OCI-LY7 (cell line): Measurements from ENCODE around the gene TRIP12. TPM values are rescaled to one million over a fixed set of nuclear protein-coding genes. Genes with fewer than 3 reads are reported as not detected.

Source experiments
- BruUV-seq: library from RNA; stranded (reverse); fragments of 400-500 nt; replicated peaks from 2 replicates; lab custom pipeline; 2021; lab: Mats Ljungman, UMichigan
- CTCF ChIA-PET: fragments of 300-600 bp; sonication (Branson Sonifier 250); formaldehyde crosslinking; loops from one replicate; lab custom pipeline; 2022; ENCODE audit warnings: antibody characterized with exemption; ENCODE audit not compliant: unreplicated experiment; lab: Charles Lee
- POLR2A ChIA-PET: fragments of 300-600 bp; sonication (Branson Sonifier 250); formaldehyde crosslinking; loops from one replicate; lab custom pipeline; 2022; ENCODE audit warnings: antibody characterized with exemption; lab: Charles Lee
- DNase-seq: peaks from one replicate; pipeline ENCODE4 v3.0.0-alpha.2; 2015; ENCODE audit warnings: low spot score
- H2AFZ ChIP-seq: fragments of 200-600 bp; sonication (generic), shearing (Covaris generic); 2 replicates; pipeline ENCODE4 v1.6.1; 2014; ENCODE audit warnings: mild to moderate bottlenecking, antibody characterized with exemption, low read length, moderate library complexity
- H3K27ac ChIP-seq: fragments of 200-600 bp; sonication (generic); 2 replicates; pipeline ENCODE4 v1.5.1; 2014; ENCODE audit warnings: mixed run types, low read depth, mild to moderate bottlenecking, moderate library complexity, low read length, inconsistent platforms; ENCODE audit not compliant: poor library complexity, severe bottlenecking
- H3K36me3 ChIP-seq: fragments of 200-600 bp; sonication (generic); 2 replicates; pipeline ENCODE4 v1.6.1; 2014; ENCODE audit warnings: mild to moderate bottlenecking, antibody characterized with exemption, low read length, moderate library complexity, mixed read lengths; ENCODE audit not compliant: insufficient read depth
- H3K4me1 ChIP-seq: fragments of 200-600 bp; sonication (generic); 2 replicates; pipeline ENCODE4 v1.5.1; 2014; ENCODE audit warnings: mild to moderate bottlenecking, low read length; ENCODE audit not compliant: insufficient read depth, poor library complexity, severe bottlenecking
- H3K4me2 ChIP-seq: fragments of 200-600 bp; sonication (generic); 2 replicates; pipeline ENCODE4 v1.6.1; 2014; ENCODE audit warnings: mild to moderate bottlenecking, low read length
- H3K4me3 ChIP-seq: fragments of 200-600 bp; sonication (generic); 2 replicates; pipeline ENCODE4 v1.5.1; 2014; ENCODE audit warnings: mild to moderate bottlenecking, low read depth, low read length; ENCODE audit not compliant: poor library complexity, severe bottlenecking
- H3K79me2 ChIP-seq: fragments of 200-600 bp; sonication (generic); 2 replicates; pipeline ENCODE4 v1.6.1; 2016; ENCODE audit warnings: low read depth, mild to moderate bottlenecking, low read length, moderate library complexity, mixed read lengths; ENCODE audit not compliant: insufficient read depth
- H3K9me2 ChIP-seq: fragments of 200-600 bp; sonication (generic); 2 replicates; pipeline ENCODE4 v1.6.1; 2016; ENCODE audit warnings: mild to moderate bottlenecking, low read length, mixed read lengths; ENCODE audit not compliant: insufficient read depth
- H3K9me3 ChIP-seq: fragments of 200-600 bp; sonication (generic); 2 replicates; pipeline ENCODE4 v1.6.1; 2014; ENCODE audit warnings: mild to moderate bottlenecking, mixed run types, low read length, mixed read lengths
- H4K20me1 ChIP-seq: fragments of 200-600 bp; sonication (generic); 2 replicates; pipeline ENCODE4 v1.6.1; 2014; ENCODE audit warnings: mild to moderate bottlenecking, antibody characterized with exemption, low read length, moderate library complexity, mixed read lengths; ENCODE audit not compliant: insufficient read depth
- EZH2phosphoT487 ChIP-seq: fragments of 200-600 bp; sonication (generic); IDR thresholded peaks from 2 replicates; pipeline ENCODE4 v1.6.1; 2018; ENCODE audit warnings: low read depth, borderline replicate concordance, mild to moderate bottlenecking, mixed run types, antibody characterized with exemption, low read length, moderate library complexity, mixed read lengths
- intact Hi-C: fragments of 100-400 bp; cut with micrococcal nuclease; formaldehyde crosslinking; loops from one replicate; pipeline ENCODE4 v1.10.0; 2022; ENCODE audit not compliant: unreplicated experiment
- total RNA-seq, 2 experiments: library from RNA; depleted of rRNA in 1 of 2; stranded (reverse); fragments of >200 nt in 1 of 2; shearing (Covaris generic) in 1 of 2; gene quantifications; 2 replicates each; pipeline ENCODE4 v1.2.3, GENCODE V29; 2014 to 2022
- TF ChIP-seq, protein P1 (sequence below): fragments of 200-600 bp; sonication (generic); conservative IDR thresholded peaks from 2 replicates; pipeline ENCODE4 v1.5.1; 2014; ENCODE audit warnings: mild to moderate bottlenecking, antibody characterized with exemption, low read length, moderate library complexity, mixed read lengths

TRIP12 gene
- total RNA-seq, 2 experiments from 2014 or later: 80.0 to 185 TPM

DNA sequence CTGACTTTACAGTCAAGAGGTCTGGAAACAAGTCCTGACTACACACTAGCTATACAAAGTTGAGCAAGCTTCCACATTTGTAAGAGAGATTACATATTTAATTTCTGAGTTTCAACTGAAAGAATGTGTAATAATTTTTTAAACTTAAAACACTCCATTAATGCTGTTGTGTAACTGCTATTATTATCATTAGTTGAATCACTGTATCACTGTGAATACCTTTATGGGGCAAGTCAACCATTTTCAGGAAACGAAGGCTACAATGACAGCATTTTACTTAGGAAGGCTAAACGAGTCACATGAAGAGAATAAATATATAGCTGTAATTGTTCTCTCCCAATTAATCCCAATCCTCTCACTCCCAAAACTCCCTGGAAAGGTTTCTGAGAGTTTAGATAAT is 46.3 kb downstream of the TRIP12 start:
- Histone ChIP-seq H3K4me3 (no peak overlapping the region), H3K4me1 (peaks cover 13% of the 10 kb centered on the region), H3K36me3 (peaks cover 63% of the 10 kb centered on the region), H4K20me1 (0 out of 2 replicates have a peak, but pooled peaks cover 5% of the 10 kb centered on the region), H3K9me3 (no peaks in the 10 kb centered on the region), H3K4me2 (no peak overlapping the region), H3K9me2 (no peaks in the 10 kb centered on the region), H3K27ac (no peak overlapping the region), H3K79me2 (0 out of 2 replicates have a peak, but pooled peaks cover 7% of the 10 kb centered on the region), H2AFZ (no peak overlapping the region)
- DNase-seq: no peak
- ChIA-PET CTCF (no interaction called here), POLR2A (interaction anchor here (0.6 to 2.9 kb wide), 2 partner anchors 10 to 14 kb away, joined by 3 to 11 read pairs; no protein-coding TSS in a partner anchor)
- BruUV-seq: no TSS peak
- intact Hi-C loops: no loop called here
- TF ChIP-seq EZH2phosphoT487: no peak
- TF ChIP-seq, protein P1, sequence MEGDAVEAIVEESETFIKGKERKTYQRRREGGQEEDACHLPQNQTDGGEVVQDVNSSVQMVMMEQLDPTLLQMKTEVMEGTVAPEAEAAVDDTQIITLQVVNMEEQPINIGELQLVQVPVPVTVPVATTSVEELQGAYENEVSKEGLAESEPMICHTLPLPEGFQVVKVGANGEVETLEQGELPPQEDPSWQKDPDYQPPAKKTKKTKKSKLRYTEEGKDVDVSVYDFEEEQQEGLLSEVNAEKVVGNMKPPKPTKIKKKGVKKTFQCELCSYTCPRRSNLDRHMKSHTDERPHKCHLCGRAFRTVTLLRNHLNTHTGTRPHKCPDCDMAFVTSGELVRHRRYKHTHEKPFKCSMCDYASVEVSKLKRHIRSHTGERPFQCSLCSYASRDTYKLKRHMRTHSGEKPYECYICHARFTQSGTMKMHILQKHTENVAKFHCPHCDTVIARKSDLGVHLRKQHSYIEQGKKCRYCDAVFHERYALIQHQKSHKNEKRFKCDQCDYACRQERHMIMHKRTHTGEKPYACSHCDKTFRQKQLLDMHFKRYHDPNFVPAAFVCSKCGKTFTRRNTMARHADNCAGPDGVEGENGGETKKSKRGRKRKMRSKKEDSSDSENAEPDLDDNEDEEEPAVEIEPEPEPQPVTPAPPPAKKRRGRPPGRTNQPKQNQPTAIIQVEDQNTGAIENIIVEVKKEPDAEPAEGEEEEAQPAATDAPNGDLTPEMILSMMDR: no peak

DNA sequence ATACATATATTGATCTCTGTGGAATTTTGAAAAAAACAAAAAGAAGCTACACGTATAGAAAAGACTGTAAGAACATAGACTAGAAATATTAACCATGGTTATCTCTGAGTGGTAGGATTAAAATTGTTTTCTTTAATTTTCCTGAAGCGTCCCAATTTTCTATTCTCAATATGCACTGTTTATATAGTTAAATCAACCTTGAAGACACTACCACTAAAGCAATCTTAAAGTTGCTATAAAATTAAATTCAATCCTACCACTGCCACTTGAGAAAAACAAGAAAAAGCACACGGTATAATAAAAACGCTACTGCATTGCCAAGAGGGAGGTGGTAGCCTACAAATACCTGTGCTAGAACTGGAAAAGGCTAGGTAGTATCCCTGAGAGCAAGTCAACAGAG is 47.2 kb downstream of the TRIP12 start:
- Histone ChIP-seq H3K27ac (no peak overlapping the region), H2AFZ (no peak overlapping the region), H3K79me2 (0 out of 2 replicates have a peak, but pooled peaks cover 12% of the 10 kb centered on the region), H3K9me3 (no peaks in the 10 kb centered on the region), H3K9me2 (no peaks in the 10 kb centered on the region), H4K20me1 (0 out of 2 replicates have a peak, but pooled peaks cover 5% of the 10 kb centered on the region), H3K4me1 (peaks cover 13% of the 10 kb centered on the region), H3K36me3 (peaks cover 63% of the 10 kb centered on the region), H3K4me3 (no peak overlapping the region), H3K4me2 (no peak overlapping the region)
- POLR2A ChIA-PET: interaction anchor here (2.9 kb wide), 1 partner anchor 15 kb away, joined by 11 read pairs; no protein-coding TSS in a partner anchor
- no peak for DNase-seq
- TF ChIP-seq, protein P1: no peak
- TF ChIP-seq EZH2phosphoT487: no peak
- CTCF ChIA-PET: no interaction called here
- BruUV-seq: no TSS peak
- intact Hi-C loops: no loop called here

DNA sequence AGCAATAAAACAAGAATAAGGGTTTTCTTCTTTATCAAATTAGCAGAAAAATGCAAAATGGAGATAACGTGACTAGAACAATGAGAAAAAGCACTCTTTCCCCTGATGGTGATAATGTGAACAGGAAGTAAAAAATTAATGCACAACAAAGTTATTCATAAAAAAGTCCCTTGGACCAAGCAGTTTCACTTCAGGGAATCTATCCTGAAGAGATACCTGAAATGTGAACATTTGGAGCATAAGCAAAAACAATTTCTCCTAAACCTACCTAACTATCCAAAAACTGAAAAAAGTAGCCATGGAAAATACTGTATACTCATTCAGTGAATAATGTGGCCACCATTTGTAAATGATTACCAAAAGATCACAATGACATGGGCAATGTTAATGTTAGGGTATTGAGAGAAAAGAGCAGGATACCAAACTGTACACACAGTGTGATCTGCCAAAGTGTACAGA is 48.7 kb downstream of the TRIP12 start:
- H3K9me2 ChIP-seq: no peaks in the 10 kb centered on the region

More for the DNA sequence above, 48.7 kb downstream of the TRIP12 start:
- Histone ChIP-seq H4K20me1 (0 out of 2 replicates have a peak, but pooled peaks cover 5% of the 10 kb centered on the region), H3K36me3 (peaks cover 61% of the 10 kb centered on the region), H3K4me1 (peaks cover 13% of the 10 kb centered on the region), H3K9me3 (no peaks in the 10 kb centered on the region), H2AFZ (no peak overlapping the region), H3K27ac (no peak overlapping the region), H3K4me3 (no peak overlapping the region), H3K79me2 (0 out of 2 replicates have a peak, but pooled peaks cover 12% of the 10 kb centered on the region), H3K4me2 (no peak overlapping the region)
- POLR2A ChIA-PET: no interaction called here
- no peak for DNase-seq
- TF ChIP-seq, protein P1: no peak
- no peak for TF ChIP-seq EZH2phosphoT487
- BruUV-seq: no TSS peak
- intact Hi-C loops: no loop called here
- CTCF ChIA-PET: no interaction called here
